GM19455 (cell line): ENCODE measurements around the gene UNC5A.

Experiments used
- ATAC-seq: cut with Tn5 transposase; IDR thresholded peaks from one replicate; pipeline ENCODE4 v1.9.1; 2021; ENCODE audit not compliant: unreplicated experiment

Gene UNC5A

GRCh38 chr5:176890455-176891330, 80.3 kb downstream of the UNC5A start:
- ATAC-seq, result no peak

GRCh38 chr5:176891331-176891958, 81.1 kb downstream of the UNC5A start:
- no peak for ATAC-seq

GRCh38 chr5:176892663-176893062, 82.3 kb downstream of the UNC5A start:
- no peak for ATAC-seq

GRCh38 chr5:176894298-176894697, 83.9 kb downstream of the UNC5A start:
- ATAC-seq, result no peak

GRCh38 chr5:176895831-176896230, 85.5 kb downstream of the UNC5A start:
- no peak for ATAC-seq

- no peak for ATAC-seq
Observed at GRCh38 chr5:176897263-176897662, 86.9 kb downstream of the UNC5A start.

- ATAC-seq, result no peak
Observed at GRCh38 chr5:176899296-176899891, 89.0 kb downstream of the UNC5A start, which contains the start of gene HK3. HK3 (minus strand) TSS chr5:176899346; CDS start chr5:176896159, 3,187 bp downstream.

- no peak for ATAC-seq
Observed at GRCh38 chr5:176899946-176900779, 89.8 kb downstream of the UNC5A start.

- ATAC-seq, result no peak
Observed at GRCh38 chr5:176900780-176901204, 90.4 kb downstream of the UNC5A start.

GRCh38 chr5:176901260-176902101, 91.1 kb downstream of the UNC5A start:
- ATAC-seq, result no peak

- no peak for ATAC-seq
Observed at GRCh38 chr5:176902102-176902814, 91.9 kb downstream of the UNC5A start.

GRCh38 chr5:176902911-176903664, 92.7 kb downstream of the UNC5A start:
- no peak for ATAC-seq

- no peak for ATAC-seq
Observed at GRCh38 chr5:176904276-176904675, 93.9 kb downstream of the UNC5A start.

GRCh38 chr5:176906126-176906525, 95.8 kb downstream of the UNC5A start:
- no peak for ATAC-seq

GRCh38 chr5:176906796-176907195, 96.4 kb downstream of the UNC5A start:
- no peak for ATAC-seq

- no peak for ATAC-seq
Observed at GRCh38 chr5:176908675-176909368, 98.5 kb downstream of the UNC5A start.

- no peak for ATAC-seq
Observed at GRCh38 chr5:176912115-176912514, 101.8 kb downstream of the UNC5A start.

GRCh38 chr5:176915906-176916305, 105.5 kb downstream of the UNC5A start:
- ATAC-seq, result no peak
